Liver (tissue), 9 donors: ENCODE data around the gene APBA1. TPM values are rescaled to one million over a fixed set of nuclear protein-coding genes. Genes with fewer than 3 reads are reported as not detected.

Experiments used
- DNase-seq: peaks from one replicate; pipeline ENCODE4 v3.0.0-alpha.2; 2017; ENCODE audit warnings: low spot score
- H3K27ac ChIP-seq, 2 donors: one replicate each; pipeline ENCODE4 v1.7.0; 2013; ENCODE audit warnings: inconsistent platforms in 2 of 2, low read length in 2 of 2, control low read depth in 1 of 2, low read depth in 1 of 2, mild to moderate bottlenecking in 1 of 2
- H3K27me3 ChIP-seq, 4 donors: one replicate each; pipeline versions ENCODE4 v1.6.1 to v1.7.0; 2013; ENCODE audit warnings: low read length in 3 of 4, inconsistent platforms in 1 of 4, mild to moderate bottlenecking in 1 of 4, moderate library complexity in 1 of 4; ENCODE audit not compliant: control insufficient read depth in 4 of 4, insufficient read depth in 4 of 4
- H3K36me3 ChIP-seq, 4 donors: one replicate each; pipeline versions ENCODE4 v1.6.1 to v1.7.0; 2013; ENCODE audit warnings: low read length in 3 of 4, mild to moderate bottlenecking in 3 of 4, low read depth in 1 of 4, moderate library complexity in 1 of 4; ENCODE audit not compliant: control insufficient read depth in 4 of 4, insufficient read depth in 3 of 4
- H3K4me1 ChIP-seq, 4 donors: one replicate each; pipeline versions ENCODE4 v1.6.1 to v1.7.0; 2013; ENCODE audit warnings: low read length in 3 of 4, mild to moderate bottlenecking in 3 of 4, moderate library complexity in 1 of 4; ENCODE audit not compliant: control insufficient read depth in 4 of 4, insufficient read depth in 4 of 4
- H3K4me3 ChIP-seq, 3 donors: one replicate each; pipeline versions ENCODE4 v1.6.1 to v1.7.0; 2013; ENCODE audit warnings: low read length in 3 of 3, control low read depth in 1 of 3, low read depth in 1 of 3, mild to moderate bottlenecking in 1 of 3
- H3K9ac ChIP-seq, 2 donors: one replicate each; pipeline ENCODE4 v1.7.0; 2013; ENCODE audit warnings: low read length in 2 of 2, mild to moderate bottlenecking in 2 of 2, moderate library complexity in 2 of 2, control low read depth in 1 of 2, low read depth in 1 of 2
- H3K9me3 ChIP-seq, 4 donors: one replicate each; pipeline versions ENCODE4 v1.6.1 to v1.7.0; 2013; ENCODE audit warnings: low read length in 3 of 4; ENCODE audit not compliant: control insufficient read depth in 4 of 4
- ATF3 ChIP-seq: IDR thresholded peaks from 2 replicates; pipeline ENCODE4 v1.6.1; 2016; ENCODE audit warnings: antibody characterized with exemption
- CTCF ChIP-seq: fragments of 150-350 bp; IDR thresholded peaks from 2 replicates; pipeline ENCODE4 v1.5.1; 2017; ENCODE audit warnings: improper control_type of control experiment, low read depth, low read length; ENCODE audit not compliant: missing input control
- EGR1 ChIP-seq, 2 donors: IDR thresholded peaks; 2 replicates each; pipeline ENCODE4 v1.6.1; 2016 to 2018; ENCODE audit warnings: antibody characterized with exemption in 2 of 2, low read depth in 2 of 2
- FOXA1 ChIP-seq: IDR thresholded peaks from 2 replicates; pipeline ENCODE4 v1.6.1; 2016; ENCODE audit warnings: antibody characterized with exemption
- GABPA ChIP-seq, 2 donors: IDR thresholded peaks in 1 of 2; conservative IDR thresholded peaks in 1 of 2; 2 replicates each; pipeline ENCODE4 v1.6.1; 2016; ENCODE audit warnings: antibody characterized with exemption in 2 of 2, mild to moderate bottlenecking in 1 of 2, moderate library complexity in 1 of 2
- HNF4A ChIP-seq, 2 donors: conservative IDR thresholded peaks; 2 replicates each; pipeline ENCODE4 v1.6.1; 2016; ENCODE audit warnings: antibody characterized with exemption in 2 of 2, mild to moderate bottlenecking in 2 of 2
- HNF4G ChIP-seq: IDR thresholded peaks from 2 replicates; pipeline ENCODE4 v1.6.1; 2016; ENCODE audit warnings: antibody characterized with exemption
- JUND ChIP-seq, 2 donors: IDR thresholded peaks; 2 replicates each; pipeline ENCODE4 v1.6.1; 2016; ENCODE audit warnings: antibody characterized with exemption in 2 of 2
- MAX ChIP-seq: IDR thresholded peaks from 2 replicates; pipeline ENCODE4 v1.6.1; 2016; ENCODE audit warnings: antibody characterized with exemption
- NR2F2 ChIP-seq: IDR thresholded peaks from 2 replicates; pipeline ENCODE4 v1.6.1; 2016; ENCODE audit warnings: antibody characterized with exemption
- RAD21 ChIP-seq, 2 donors: IDR thresholded peaks; 2 replicates each; pipeline ENCODE4 v1.6.1; 2016; ENCODE audit warnings: antibody characterized with exemption in 2 of 2, mild to moderate bottlenecking in 2 of 2
- RXRA ChIP-seq, 2 donors: IDR thresholded peaks; 2 replicates each; pipeline ENCODE4 v1.6.1; 2017 to 2018; ENCODE audit warnings: antibody characterized with exemption in 2 of 2, mild to moderate bottlenecking in 1 of 2
- SP1 ChIP-seq: IDR thresholded peaks from 2 replicates; pipeline ENCODE4 v1.6.1; 2018; ENCODE audit warnings: antibody characterized with exemption, mild to moderate bottlenecking
- TAF1 ChIP-seq: conservative IDR thresholded peaks from 2 replicates; pipeline ENCODE4 v1.6.1; 2016; ENCODE audit warnings: antibody characterized with exemption, mild to moderate bottlenecking
- WGBS: extraction: QIAGEN DNeasy Blood & Tissue Kit; methylation state at CpG from one replicate; pipeline ENCODE4 v1.1.7; 2013; 5-methylcytosine and 5-hydroxymethylcytosine counted together
- polyA plus RNA-seq, 2 donors: library from polyadenylated mRNA; stranded (reverse) in 1 of 2; unstranded in 1 of 2; fragments of 200-250 nt in 1 of 2; fragments of >200 nt in 1 of 2; fragmentation: Nextera tagmentation in 1 of 2; extraction: Ambion mirVana in 1 of 2; gene quantifications; one replicate each; pipeline versions ENCODE4 v1.2.1 to v1.2.3, GENCODE V29; 2013 to 2015
- total RNA-seq, 2 donors: library from RNA; depleted of rRNA; stranded (reverse); fragments of >200 nt; gene quantifications; one replicate each; pipeline ENCODE4 v1.2.3, GENCODE V29; 2014
- TF ChIP-seq, protein P1 (sequence below): IDR thresholded peaks from 2 replicates; pipeline ENCODE4 v1.6.1; 2016; ENCODE audit warnings: antibody characterized with exemption, mild to moderate bottlenecking
- TF ChIP-seq, protein P2 (sequence below): IDR thresholded peaks from 2 replicates; pipeline ENCODE4 v1.6.1; 2016; ENCODE audit warnings: antibody characterized with exemption
- donor health status: healthy.
- donor health status: healthy.
- donor health status: healthy.
- donor health status: healthy.
- donor health status: healthy.

APBA1 gene
- total and polyA plus RNA-seq, 4 donors = 2.8 to 19.0 (median 6.1) TPM

DNA sequence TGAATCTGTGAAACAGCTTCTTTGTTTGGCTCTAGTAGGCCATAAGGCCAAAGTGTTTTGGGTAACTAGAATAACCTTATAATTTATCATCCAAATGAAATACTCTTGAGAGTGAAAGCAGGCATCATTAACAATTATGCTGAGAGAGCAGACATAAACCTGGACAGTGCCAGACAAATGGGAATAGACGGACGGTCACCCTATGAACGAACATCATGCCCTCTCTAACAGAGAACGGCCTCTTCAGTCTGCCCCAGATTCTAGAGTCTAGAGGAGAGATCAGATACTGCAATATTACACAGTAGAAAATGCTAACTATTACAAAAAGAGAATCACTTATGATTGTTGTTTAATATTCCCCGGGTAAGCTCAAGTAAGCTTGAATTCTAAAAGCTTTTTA, 68.5 kb downstream of the APBA1 start:
- TF ChIP-seq TAF1 (no peak), RXRA (IDR thresholded peaks at IDR 0.05) (no peak), RAD21 (IDR thresholded peaks at IDR 0.05) (no peak), FOXA1 (no peak), NR2F2 (no peak), ATF3 (no peak), JUND (IDR thresholded peaks at IDR 0.05) (no peak), HNF4G (no peak), HNF4A (conservative IDR thresholded peaks at IDR 0.05) (no peak), EGR1 (IDR thresholded peaks at IDR 0.05; ENCODE audit: low read depth in 2 of 2) (no peak), MAX (no peak)
- TF ChIP-seq, protein P1, sequence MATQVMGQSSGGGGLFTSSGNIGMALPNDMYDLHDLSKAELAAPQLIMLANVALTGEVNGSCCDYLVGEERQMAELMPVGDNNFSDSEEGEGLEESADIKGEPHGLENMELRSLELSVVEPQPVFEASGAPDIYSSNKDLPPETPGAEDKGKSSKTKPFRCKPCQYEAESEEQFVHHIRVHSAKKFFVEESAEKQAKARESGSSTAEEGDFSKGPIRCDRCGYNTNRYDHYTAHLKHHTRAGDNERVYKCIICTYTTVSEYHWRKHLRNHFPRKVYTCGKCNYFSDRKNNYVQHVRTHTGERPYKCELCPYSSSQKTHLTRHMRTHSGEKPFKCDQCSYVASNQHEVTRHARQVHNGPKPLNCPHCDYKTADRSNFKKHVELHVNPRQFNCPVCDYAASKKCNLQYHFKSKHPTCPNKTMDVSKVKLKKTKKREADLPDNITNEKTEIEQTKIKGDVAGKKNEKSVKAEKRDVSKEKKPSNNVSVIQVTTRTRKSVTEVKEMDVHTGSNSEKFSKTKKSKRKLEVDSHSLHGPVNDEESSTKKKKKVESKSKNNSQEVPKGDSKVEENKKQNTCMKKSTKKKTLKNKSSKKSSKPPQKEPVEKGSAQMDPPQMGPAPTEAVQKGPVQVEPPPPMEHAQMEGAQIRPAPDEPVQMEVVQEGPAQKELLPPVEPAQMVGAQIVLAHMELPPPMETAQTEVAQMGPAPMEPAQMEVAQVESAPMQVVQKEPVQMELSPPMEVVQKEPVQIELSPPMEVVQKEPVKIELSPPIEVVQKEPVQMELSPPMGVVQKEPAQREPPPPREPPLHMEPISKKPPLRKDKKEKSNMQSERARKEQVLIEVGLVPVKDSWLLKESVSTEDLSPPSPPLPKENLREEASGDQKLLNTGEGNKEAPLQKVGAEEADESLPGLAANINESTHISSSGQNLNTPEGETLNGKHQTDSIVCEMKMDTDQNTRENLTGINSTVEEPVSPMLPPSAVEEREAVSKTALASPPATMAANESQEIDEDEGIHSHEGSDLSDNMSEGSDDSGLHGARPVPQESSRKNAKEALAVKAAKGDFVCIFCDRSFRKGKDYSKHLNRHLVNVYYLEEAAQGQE = no peak
- TF ChIP-seq, protein P2, sequence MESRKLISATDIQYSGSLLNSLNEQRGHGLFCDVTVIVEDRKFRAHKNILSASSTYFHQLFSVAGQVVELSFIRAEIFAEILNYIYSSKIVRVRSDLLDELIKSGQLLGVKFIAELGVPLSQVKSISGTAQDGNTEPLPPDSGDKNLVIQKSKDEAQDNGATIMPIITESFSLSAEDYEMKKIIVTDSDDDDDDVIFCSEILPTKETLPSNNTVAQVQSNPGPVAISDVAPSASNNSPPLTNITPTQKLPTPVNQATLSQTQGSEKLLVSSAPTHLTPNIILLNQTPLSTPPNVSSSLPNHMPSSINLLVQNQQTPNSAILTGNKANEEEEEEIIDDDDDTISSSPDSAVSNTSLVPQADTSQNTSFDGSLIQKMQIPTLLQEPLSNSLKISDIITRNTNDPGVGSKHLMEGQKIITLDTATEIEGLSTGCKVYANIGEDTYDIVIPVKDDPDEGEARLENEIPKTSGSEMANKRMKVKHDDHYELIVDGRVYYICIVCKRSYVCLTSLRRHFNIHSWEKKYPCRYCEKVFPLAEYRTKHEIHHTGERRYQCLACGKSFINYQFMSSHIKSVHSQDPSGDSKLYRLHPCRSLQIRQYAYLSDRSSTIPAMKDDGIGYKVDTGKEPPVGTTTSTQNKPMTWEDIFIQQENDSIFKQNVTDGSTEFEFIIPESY = no peak
- H3K9me3 ChIP-seq = no peaks in the 10 kb centered on the region
- 95% methylated on average over 5 of the region's 5 CpGs for WGBS
- H3K4me3 ChIP-seq = no peak overlapping the region
- no peaks in the 10 kb centered on the region for H3K27me3 ChIP-seq
- H3K4me1 ChIP-seq = peaks cover 0 to 10% (median 0%) of the 10 kb centered on the region in 4 donors
- no peak overlapping the region for H3K27ac ChIP-seq
- no peaks in the 10 kb centered on the region for H3K36me3 ChIP-seq
- no peak overlapping the region for H3K9ac ChIP-seq
- DNase-seq = no peak

GRCh38 chr9:69602773-69603172, 69.4 kb downstream of the APBA1 start:
- H3K9me3 ChIP-seq = no peaks in the 10 kb centered on the region
- H3K27me3 ChIP-seq = no peaks in the 10 kb centered on the region
- no peak for DNase-seq
- WGBS = 77% methylated on average over 1 of the region's 1 CpG
- TF ChIP-seq, protein P2 = no peak
- TF ChIP-seq RXRA (IDR thresholded peaks at IDR 0.05) (no peak), EGR1 (IDR thresholded peaks at IDR 0.05; ENCODE audit: low read depth in 2 of 2) (no peak), CTCF (no peak), ATF3 (no peak), GABPA (IDR thresholded peaks at IDR 0.05 in 1 of 2, conservative IDR thresholded peaks at IDR 0.05 in 1 of 2) (no peak), FOXA1 (no peak), TAF1 (no peak), SP1 (no peak), NR2F2 (no peak), JUND (IDR thresholded peaks at IDR 0.05) (no peak)
- TF ChIP-seq, protein P1 = no peak
- no peak overlapping the region for H3K9ac ChIP-seq
- H3K4me1 ChIP-seq = peaks cover 0 to 10% (median 0%) of the 10 kb centered on the region in 4 donors
- H3K4me3 ChIP-seq = no peak overlapping the region
- H3K27ac ChIP-seq = no peak overlapping the region
- H3K36me3 ChIP-seq = no peaks in the 10 kb centered on the region
